Stimulated activated CD4-positive, alpha-beta T cell treated with anti-CD3 and anti-CD28 coated beads, TNF-alpha, amount 100 ng/mL, for 24 hours (primary cell): ENCODE results near the gene MPPED1.

Experiments
- DNase-seq, 3 experiments: peaks; one replicate each; pipeline ENCODE4 v3.0.0-alpha.2; 2020; ENCODE audit warnings: low read depth in 3 of 3

The MPPED1 gene

DNA sequence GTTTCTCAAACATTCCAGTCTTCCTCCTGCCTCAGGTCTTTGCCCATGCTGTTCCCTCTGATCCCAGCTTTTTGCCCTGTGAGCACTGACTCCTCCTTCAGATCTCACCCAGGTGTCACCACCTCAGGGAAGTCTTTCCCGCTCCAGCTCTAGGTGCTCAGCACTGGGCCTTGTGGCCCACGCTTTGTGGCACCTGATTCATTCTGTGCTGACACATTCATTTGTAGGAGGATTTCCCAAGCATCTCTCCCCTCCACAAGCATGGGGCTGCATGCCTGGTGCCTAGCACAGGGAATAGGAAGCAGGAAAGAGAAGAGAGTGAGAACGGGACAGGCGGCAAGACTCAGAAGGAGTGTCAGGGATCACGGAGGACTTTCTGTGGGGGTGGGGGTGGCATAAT lies 17.6 kb downstream of the MPPED1 start:
- no peak for DNase-seq

DNA sequence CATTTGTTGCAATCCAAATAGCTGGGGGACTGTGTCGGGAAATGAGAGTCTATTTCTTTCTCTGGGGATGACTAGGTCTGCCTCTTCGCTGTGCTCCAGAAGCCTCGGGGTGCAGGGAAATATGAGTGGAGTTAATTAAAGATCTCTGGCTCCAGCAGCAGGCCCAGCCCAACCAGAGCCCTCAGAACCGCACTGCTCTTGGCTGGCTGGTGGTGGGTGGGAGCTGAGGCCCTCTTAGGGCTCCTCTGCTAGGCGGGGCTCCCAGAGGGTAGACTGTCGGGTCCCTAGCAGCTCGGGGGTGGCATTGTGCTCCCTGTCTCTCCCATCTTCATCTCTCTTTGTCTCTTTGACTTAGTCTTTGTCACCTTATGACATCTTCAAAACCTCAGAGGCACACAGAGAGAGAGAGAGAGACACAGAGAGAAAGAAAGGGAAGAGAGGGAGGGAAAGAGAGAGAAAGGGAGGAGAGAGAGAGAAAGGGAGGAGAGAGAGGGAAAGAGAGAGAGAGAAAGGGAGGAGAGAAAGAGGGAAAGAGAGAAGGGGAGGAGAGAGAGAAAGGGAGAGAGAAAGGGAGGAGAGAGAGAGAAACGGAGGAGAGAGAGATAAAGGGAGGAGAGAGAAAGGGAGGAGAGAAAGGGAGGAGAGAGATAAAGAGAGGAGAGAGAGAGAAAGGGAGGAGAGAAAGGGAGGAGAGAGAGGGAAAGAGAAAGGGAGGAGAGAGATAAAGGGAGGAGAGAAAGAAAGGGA lies 20.2 kb downstream of the MPPED1 start:
- no peak for DNase-seq

DNA sequence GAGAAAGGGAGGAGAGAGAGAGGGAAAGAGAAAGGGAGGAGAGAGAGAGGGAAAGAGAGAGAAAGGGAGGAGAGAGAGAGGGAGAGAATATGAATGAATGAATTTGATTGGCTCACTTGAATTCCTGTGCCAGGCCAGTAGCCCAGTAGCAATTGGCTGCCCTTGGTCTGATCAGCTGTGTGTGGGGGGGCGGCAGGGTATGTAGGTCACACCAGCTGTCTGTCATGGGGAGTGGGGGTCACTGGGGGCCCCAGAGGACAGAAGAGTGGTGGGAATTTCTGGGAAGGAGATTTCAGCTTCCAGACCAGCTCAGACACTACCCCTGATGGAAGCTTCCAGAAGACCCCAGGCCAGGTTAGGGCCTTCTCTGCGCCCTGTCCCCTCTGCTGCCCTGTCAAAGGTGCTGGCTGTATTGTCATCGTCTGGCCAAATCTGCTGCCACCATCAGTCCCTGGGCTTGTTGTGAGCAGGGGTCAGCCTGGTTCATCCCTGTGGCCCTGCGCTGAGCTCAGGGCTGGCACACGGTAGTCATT lies 21.1 kb downstream of the MPPED1 start:
- DNase-seq, result no peak

DNA sequence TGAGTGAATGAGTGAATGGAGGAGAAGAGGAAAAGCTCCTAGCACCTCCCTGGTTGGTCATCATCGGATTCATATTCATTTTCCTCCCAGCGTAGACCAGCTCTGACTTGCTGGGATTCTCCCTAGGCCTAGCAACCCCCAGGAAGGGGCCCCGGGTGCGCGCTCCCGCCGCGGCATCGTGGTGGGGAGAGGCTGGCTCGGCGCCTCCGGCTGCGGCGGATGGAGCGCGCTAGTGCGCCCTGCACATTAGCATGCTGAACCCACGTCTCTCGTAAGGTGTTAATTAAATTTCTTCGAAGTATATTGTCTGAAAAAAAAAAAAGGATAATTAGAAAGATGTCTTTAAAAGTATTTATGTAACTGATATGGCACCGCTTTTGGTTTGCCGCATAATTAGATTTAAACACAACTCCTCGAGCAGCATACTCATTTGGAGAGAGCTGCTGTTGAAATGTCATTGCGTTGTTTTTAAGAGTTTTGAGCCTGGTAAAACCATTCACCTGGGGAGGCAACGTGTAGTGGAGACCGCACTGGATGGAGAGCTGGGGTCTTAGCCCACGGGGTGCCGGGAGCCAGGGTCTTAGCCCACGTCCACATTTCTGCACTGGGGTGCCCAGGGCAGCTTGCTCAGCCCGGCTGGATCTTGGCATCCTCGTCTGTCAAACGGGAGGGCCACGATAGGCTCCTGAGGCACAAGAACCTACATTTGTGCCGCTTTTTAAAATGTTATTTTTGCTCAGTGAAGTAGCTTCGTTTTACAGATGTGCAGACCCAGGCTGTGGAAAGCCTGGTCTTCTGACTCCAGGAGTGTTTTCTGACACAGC lies 21.8 kb downstream of the MPPED1 start:
- DNase-seq, result no peak

DNA sequence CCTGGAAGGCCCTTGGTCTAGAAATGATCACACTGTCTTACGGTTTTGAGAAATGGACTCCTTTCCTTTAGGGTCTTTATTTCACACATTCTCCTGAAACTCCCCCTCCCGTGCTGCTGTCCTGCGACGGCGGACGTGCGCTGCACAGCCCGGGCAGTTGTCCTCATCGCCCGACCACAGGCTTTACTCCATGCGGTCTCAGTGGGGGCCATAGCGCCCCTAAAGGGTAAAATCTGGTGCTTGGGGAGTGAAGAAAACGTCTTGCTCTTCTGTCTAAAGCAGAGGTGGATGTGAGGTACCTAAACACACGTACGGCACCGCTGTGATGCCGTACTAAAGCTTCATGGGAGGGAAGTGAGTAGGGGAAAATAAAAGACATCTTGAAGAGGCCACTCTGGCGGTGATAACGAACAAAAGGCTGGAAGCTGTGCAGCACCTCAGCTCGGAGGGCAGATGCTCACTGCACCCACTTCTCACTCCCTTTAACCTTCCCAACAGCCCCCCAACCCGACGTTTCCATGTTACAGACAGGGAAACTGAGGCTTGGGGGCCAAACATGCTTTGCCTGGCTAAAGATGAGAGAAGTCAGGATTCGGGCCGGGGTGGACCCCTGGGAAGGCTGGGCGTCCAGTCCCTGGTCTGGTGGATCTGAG lies 22.6 kb downstream of the MPPED1 start:
- no peak for DNase-seq

DNA sequence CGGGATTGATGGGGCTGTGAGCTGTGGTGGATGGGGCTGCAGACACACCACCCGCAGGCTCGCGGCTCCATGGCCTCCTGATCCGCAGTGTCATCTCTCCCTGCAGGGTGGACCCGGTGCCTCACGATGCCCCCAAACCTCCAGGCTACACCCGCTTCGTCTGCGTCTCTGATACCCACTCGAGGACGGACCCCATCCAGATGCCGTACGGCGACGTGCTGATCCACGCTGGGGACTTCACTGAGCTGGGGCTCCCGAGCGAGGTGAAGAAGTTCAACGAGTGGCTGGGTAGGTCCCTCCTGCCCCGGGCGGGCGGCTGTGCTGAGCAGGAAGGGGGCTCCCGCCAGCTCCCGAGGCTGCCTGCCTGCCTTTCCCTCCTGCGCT lies 23.1 kb downstream of the MPPED1 start:
- no peak for DNase-seq

DNA sequence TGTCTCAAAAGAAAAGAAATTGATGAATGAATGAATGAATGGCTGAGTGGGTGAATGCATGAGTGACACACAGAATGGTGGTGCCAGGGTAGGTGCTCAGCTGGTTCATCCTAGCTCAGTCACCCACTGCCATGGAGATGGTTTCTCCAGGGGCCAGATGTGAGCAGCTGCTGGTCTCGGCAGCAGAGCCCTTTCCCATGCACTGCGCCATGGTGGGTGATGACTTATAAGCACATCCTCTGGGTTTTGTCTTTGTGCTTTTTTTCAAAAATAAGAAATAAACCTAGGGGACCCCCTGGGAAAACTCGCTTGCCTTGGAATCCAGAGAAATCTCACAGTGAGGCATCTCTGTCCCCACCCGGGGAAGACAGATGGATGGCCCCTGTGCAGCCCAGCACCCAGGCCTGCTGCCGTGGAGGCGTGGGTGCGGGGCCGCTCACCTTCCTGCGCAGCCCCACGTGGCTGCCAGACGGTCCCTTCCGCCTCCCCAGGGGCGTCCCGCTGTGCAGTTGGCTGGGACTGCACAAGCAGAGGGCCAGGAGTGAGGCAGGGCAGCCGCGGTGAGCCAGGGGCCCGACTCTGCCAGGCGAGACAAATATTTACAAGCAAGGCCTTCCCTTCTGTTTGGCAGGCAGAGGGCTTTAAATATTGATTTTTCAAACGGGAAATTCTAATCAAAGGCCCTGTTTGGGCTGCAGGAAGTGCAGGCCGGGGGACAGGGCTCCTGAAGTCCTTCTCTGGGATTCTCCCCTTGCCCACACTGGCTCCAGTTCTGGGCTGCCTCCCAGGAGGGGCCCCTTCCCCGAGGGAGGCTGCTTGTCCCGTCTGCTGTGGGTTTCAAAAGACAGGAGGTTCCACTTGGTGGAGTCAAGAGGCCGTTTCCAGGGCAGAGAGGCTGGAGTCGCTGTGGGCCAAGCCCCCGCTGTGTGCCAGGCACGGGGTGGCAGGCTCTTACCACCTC lies 24.3 kb downstream of the MPPED1 start:
- DNase-seq, result no peak

DNA sequence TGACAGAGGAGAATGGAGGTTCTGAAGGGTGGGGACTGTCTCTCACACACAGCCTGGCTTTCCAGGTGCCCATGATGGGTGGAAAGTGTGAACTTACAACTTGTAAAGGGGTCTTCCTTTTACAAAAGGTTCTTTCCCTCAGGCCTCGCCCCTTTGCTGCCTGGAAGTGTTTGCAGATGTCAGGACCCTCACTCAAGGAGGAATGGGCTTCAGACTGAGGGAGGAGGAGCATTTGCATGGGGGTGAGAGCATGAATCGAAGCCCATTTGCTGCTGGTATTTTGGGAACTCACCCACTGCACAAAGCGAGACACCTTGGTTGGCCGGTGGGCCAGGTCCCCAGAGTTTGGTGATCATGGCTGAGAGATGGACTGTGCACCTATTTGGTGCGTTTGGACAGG lies 25.1 kb downstream of the MPPED1 start:
- no peak for DNase-seq

DNA sequence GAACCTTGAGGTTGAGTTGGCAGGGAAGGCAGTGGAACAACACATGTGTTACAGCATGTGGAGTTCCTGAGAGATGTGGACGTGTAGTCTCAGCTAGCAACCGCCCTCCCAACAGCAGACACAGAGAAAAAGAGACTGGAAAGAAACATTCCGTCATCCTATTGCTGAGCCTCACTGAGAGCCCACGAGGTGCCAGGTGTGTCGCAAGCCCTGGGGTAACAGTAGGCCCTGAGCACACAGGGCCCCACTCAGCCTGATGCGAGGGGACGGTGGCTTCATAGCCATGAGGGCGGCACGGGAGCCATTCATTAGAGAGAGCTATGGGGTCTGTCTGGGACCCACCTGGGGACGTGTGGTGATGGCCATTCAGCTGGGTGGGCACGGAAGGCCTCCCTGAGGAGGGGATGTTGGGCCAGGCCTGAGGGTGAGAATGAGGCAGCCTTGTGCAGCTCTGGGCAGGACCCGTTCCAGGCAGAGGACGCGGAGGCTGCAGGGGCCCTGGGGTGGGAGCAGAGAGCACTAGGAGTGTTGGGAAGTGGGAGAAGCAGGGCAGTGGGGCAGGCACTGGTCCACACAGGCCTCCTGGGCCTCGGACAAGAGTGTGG lies 26.2 kb downstream of the MPPED1 start:
- no peak for DNase-seq

DNA sequence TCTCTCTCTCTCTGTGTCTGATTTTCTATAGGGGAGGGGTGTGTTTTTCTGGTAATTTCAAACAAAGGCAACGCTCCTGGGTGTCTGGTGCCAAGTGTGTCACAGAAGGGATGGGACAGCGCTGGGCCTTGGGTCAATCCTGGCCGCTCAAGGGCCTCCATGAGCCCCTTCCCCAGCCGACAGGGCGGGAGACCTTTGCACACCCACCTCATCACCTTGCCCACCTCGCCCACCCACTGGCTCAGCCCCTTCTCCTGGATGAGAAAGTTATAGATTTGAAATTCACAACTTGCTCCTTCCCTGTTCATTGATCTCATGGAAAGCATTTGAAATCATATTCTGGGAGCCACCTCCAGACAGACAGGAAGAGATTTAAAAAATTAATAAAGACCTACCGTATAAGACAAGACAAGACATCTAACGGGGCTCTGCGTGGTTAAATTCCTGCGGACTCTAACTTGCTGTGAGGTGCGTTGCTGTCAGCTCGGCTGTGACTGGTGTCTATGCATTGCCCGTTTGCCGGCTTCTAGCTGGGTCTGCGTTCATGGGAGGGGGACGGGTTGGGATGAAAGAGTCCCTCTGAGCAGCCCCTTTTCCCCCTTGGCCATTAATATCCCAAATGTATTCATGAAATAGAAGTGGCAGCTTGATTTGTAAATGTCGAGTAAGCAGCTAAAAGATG lies 27.0 kb downstream of the MPPED1 start:
- no peak for DNase-seq

DNA sequence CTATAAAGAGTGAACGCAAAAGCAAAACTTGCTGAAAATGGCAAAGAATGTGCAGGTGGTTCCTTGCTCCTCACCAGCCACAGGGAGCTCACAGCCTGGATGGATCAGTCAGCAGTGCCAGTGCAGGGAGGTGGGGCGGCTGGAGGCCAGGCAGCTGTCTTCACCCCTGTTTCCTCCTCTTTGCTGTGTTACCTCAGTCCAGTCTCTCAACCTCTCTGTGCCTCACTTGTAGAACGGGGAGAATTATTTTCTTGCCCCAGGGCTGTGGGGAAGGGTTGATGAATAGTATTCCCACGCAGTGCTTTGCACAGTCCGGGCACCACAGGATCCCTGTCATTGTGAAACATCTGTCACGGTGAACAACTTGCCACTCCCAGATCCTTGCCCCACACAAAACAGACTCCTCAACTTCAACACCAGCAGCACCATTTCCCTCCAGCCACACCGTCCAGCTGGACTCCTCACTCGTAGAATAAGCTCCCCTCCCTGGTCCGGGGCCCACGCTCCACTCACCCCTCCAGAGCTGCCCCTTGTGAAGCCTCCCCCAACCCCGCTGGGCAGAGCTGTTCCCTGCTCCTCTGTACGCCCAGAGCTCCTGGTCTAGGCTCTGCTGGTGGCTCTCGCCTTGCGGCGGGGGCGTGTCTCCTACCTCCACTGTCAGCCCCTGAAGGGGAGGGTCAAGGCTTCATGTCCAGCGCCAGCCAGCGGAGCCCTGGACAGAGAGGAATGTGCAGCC lies 27.7 kb downstream of the MPPED1 start:
- no peak for DNase-seq

DNA sequence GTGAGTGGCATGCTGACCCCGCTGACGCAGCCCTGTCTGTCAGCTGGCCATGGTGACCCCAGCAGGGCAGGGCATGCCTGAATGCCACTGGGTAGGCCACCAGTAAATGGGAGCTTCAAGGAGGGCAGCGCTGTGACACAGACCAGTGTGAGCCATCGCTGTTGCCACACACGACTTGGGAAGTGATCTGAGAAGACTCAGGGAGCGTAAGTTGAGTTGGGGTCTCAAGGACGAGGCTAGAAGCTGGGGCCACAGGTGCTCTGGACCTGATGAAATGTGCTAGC lies 28.2 kb downstream of the MPPED1 start:
- DNase-seq, result no peak

DNA sequence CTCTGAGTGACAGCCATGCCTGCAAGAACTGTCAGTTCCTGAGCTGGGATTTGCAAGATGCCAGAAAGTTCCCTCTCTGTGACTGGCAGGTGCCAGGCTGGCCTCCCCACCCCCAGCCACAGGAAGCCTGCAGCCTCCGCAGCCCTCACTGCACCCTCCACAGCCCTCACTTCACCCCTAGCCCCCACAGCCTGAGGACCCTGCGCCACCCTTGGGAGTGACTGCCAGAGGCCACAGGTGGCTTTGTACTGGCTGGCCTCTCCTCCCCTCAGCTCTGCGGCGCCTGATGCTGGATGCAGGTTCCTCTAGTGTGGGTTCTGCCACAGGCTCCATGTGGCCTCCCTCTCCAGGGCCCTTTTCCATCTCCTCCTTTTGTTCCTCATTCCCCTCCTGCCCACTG lies 28.7 kb downstream of the MPPED1 start:
- no peak for DNase-seq

DNA sequence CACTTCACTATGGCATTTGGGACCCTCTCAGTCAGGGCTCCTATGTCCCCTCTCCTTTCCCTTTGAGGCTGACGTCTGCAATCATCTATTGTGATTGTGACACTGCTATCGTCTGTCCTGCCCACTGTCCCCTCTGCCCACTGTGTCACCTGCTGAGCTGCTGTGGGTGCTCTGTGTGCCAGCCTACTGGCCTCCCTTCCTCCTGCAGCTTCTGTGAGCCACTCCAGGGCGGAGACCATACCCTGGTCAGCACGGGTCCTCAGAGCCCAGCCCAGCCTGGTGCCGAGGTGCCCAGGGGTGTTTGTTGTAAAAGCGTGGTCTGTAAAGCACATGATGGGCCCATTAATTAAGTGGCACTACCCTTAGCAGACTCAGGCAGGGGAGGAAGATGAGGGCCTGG lies 29.4 kb downstream of the MPPED1 start:
- DNase-seq, result no peak

DNA sequence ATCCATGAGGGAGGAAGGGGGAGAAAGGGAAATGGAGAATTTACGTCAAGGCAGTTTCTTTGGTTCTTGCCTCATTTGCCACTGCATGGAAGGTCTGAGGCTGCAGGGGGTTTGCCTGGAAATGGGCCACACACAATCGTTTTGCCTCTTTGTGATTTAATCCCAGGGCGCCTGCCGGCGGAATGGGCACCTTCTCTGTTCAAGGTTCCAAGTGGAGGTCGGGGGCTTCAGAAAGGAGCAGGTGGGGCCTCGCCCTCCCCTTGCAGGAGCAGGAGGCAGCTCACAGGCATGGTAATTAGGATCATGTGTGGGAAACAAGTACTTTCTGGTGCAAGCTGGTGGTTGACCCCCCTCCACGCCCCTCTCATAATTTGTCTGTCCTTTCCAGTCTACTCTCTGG lies 29.9 kb downstream of the MPPED1 start:
- no peak for DNase-seq

DNA sequence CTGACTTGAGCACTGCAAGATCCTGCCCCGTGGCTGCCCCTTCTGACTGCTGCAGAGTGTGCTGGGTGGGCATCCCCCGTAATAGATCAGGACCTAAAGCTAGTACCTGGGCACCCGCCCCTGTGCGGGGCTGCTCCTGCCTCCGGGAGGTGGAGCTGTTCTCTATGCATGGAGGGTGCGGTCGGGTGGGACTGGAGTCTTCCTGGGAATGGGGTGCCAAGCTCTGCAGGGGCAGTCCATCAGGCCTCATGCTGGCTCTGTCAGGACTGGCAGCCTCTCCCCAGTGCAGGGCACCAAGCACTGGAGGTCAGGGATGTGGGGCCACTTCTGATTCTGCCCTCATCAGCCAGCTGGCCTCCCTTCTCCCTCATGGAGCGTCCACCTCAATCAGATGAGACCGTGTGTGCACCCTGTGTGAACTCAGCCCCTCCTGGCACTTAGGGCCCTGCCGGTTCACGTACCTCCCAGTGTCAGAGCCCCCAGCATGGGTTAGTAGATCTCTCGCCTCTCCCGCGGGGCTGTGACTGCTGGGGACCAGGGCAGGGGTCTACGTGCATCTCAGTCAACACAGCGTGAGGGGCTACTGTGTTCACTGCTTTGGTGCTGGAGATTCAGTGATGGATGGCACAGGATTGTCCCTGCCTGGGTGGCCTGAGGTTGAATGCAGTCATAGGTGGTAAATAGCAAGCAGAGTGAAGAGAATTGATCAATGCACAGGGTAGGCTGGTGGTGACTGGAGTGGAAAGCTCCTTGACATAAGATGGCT lies 30.8 kb downstream of the MPPED1 start:
- DNase-seq, result no peak

DNA sequence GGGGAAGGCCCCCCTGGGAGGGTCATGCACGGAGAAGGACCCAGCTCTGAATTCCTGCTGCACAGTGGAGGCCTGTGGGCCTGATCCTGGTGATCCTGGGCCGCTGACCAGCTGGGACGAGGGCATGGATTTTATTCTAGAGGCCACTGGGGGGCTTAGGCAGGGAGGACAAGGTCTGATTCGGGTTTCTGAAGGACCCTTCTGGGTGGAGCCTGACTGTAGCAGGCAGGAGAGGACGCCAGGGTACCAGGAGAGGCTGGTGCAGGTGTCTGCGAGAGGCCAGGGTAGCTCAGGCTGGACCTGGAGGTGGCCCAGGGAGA lies 31.3 kb downstream of the MPPED1 start:
- no peak for DNase-seq

DNA sequence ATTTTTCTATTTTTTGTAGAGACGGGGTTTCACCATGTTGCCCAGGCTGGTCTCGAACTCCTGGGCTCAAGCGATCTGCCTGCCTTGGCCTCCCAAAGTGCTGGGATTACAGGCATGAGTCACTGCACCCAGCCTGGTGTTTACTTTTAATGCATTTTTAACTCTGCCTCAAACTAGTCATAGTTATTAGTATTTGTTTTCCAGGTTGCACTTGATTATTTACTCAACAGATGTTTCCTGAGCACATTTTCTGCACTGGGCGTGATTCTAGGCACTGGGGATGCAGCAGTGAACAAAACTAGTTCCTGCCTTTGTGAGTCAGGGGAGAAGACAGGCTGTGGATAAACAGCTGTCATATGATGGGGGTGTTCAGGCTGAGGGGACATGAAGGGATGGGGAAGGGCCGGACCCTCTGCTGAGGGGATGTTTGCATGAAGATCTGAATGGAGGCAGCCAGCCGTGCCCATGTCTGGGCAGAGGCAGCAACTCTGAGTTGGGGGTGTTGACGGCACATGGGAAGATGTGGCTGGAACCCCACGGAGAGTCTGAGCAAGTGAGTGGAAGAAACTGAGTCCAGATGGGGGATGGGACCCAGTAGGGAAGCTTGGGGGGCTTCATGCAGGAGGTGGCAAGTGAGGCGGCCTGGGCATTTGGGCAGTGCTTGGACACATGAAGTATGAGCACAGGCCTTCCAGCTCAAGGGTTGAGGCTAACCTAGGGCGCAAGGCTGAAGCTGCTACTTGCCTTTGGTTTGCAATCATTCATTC lies 34.4 kb downstream of the MPPED1 start:
- no peak for DNase-seq

DNA sequence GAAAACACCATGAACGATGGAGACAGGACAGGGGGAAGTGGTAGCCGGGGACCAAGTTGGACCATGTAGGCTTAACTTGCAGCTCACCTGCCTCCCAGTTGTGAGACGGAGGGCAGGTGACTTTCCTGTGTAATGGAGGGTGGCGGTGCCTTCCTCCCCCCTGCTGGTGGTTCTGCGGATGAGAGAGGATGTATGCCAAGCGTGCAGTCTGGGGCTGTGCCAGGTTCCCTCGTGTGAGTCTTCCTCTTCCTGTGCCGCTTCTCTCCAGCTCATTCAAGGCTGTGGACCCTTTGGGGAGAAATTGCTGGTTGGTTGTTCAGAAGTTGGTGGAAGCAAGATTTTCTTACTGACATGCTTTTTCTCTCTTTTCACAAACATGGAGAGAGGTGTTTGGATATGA lies 35.1 kb downstream of the MPPED1 start:
- no peak for DNase-seq
